ENCODE data around the gene FGD6. TPM values are rescaled to one million over a fixed set of nuclear protein-coding genes. Genes with fewer than 3 reads are reported as not detected.
A peak's percentile ranks its signal among the peaks of the same experiment; 100 is the strongest.

Gene FGD6
- polyA plus RNA-seq, 6 donors from 2014 or later: 0.05 to 0.81 (median 0.61) TPM; not detected in 2

GRCh38 chr12:95085612-95086011, 131.7 kb downstream of the FGD6 start:
- no peak for ATAC-seq (ENCODE audit: low read depth in 2 of 2)
- Mint-ChIP-seq H3K27ac (no peak overlapping the region), H3K36me3 (no peaks in the 10 kb centered on the region), H3K27me3 (no peaks in the 10 kb centered on the region), H3K9me3 (no peaks in the 10 kb centered on the region), H3K4me1 (peaks cover 0 to 6% (median 4%) of the 10 kb centered on the region in 3 donors), H3K4me3 (no peak overlapping the region)
- DNase-seq: no peak

GRCh38 chr12:95083938-95084337, 133.3 kb downstream of the FGD6 start:
- H3K27me3 Mint-ChIP-seq: no peaks in the 10 kb centered on the region
- no peaks in the 10 kb centered on the region for H3K36me3 Mint-ChIP-seq
- no peak for ATAC-seq (ENCODE audit: low read depth in 2 of 2)
- no peak for DNase-seq
- H3K4me3 Mint-ChIP-seq: no peak overlapping the region
- H3K27ac Mint-ChIP-seq: no peak overlapping the region
- H3K4me1 Mint-ChIP-seq: peaks cover 0 to 6% (median 4%) of the 10 kb centered on the region in 3 donors
- H3K9me3 Mint-ChIP-seq: no peaks in the 10 kb centered on the region

GRCh38 chr12:95083471-95083870, 133.8 kb downstream of the FGD6 start:
- no peak overlapping the region for H3K27ac Mint-ChIP-seq
- H3K4me1 Mint-ChIP-seq: peaks cover 0 to 4% (median 4%) of the 10 kb centered on the region in 3 donors
- H3K27me3 Mint-ChIP-seq: no peaks in the 10 kb centered on the region
- ATAC-seq (ENCODE audit: low read depth in 2 of 2) (no peak), DNase-seq (no peak)
- no peaks in the 10 kb centered on the region for H3K36me3 Mint-ChIP-seq
- no peaks in the 10 kb centered on the region for H3K9me3 Mint-ChIP-seq
- no peak overlapping the region for H3K4me3 Mint-ChIP-seq

- no peak overlapping the region for H3K4me3 Mint-ChIP-seq
- peaks cover 0 to 6% (median 4%) of the 10 kb centered on the region in 3 donors for H3K4me1 Mint-ChIP-seq
- peak overlapping the region in 3 of 6 donors; percentile 0 for H3K27ac Mint-ChIP-seq
- no peaks in the 10 kb centered on the region for H3K27me3 Mint-ChIP-seq
- ATAC-seq (ENCODE audit: low read depth in 2 of 2) (no peak), DNase-seq (no peak)
- no peaks in the 10 kb centered on the region for H3K9me3 Mint-ChIP-seq
- no peaks in the 10 kb centered on the region for H3K36me3 Mint-ChIP-seq
Measured at GRCh38 chr12:95077341-95077740, 139.9 kb downstream of the FGD6 start.

GRCh38 chr12:95074766-95075165, 142.5 kb downstream of the FGD6 start:
- H3K4me1 Mint-ChIP-seq: peaks cover 5 to 25% (median 9%) of the 10 kb centered on the region in 3 donors
- DNase-seq (no peak), ATAC-seq (ENCODE audit: low read depth in 2 of 2) (no peak)
- H3K4me3 Mint-ChIP-seq: no peak overlapping the region
- H3K36me3 Mint-ChIP-seq: no peaks in the 10 kb centered on the region
- no peaks in the 10 kb centered on the region for H3K9me3 Mint-ChIP-seq
- no peak overlapping the region for H3K27ac Mint-ChIP-seq
- no peaks in the 10 kb centered on the region for H3K27me3 Mint-ChIP-seq

- no peaks in the 10 kb centered on the region for H3K27me3 Mint-ChIP-seq
- no peak for ATAC-seq (ENCODE audit: low read depth in 2 of 2)
- peak overlapping the region; percentile 93 to 99 (median 96) for H3K4me3 Mint-ChIP-seq
Measured at GRCh38 chr12:95073698-95074520, 143.4 kb downstream of the FGD6 start.

GRCh38 chr12:95072900-95073697, 144.2 kb downstream of the FGD6 start, which contains the start of gene NR2C1:
TSS of gene NR2C1 (minus strand) at chr12:95073618. CDS start at chr12:95067384, 6,234 bp downstream.
- peak within 1 kb of the TSS; percentile 87 to 98 (median 96) for H3K27ac Mint-ChIP-seq
- H3K9me3 Mint-ChIP-seq: no peaks in the 10 kb centered on the region
- DNase-seq (peak; percentile 91), ATAC-seq (ENCODE audit: low read depth in 2 of 2) (peak; percentile 95 to 96)
- peaks cover 5 to 28% (median 13%) of the 10 kb centered on the region in 3 donors for H3K4me1 Mint-ChIP-seq
- no peaks in the 10 kb centered on the region for H3K36me3 Mint-ChIP-seq
- H3K27me3 Mint-ChIP-seq: no peaks in the 10 kb centered on the region
- peak within 1 kb of the TSS; percentile 93 to 99 (median 96) for H3K4me3 Mint-ChIP-seq

More at GRCh38 chr12:95073698-95074520, 143.4 kb downstream of the FGD6 start:
- no peaks in the 10 kb centered on the region for H3K9me3 Mint-ChIP-seq
- H3K27ac Mint-ChIP-seq: peak overlapping the region; percentile 87 to 98 (median 96)
- no peaks in the 10 kb centered on the region for H3K36me3 Mint-ChIP-seq
- H3K4me1 Mint-ChIP-seq: peaks cover 5 to 28% (median 13%) of the 10 kb centered on the region in 3 donors
- DNase-seq: no peak

GRCh38 chr12:95070378-95070777, 146.9 kb downstream of the FGD6 start:
- ATAC-seq (ENCODE audit: low read depth in 2 of 2) (no peak), DNase-seq (no peak)
- H3K9me3 Mint-ChIP-seq: no peaks in the 10 kb centered on the region
- no peak overlapping the region for H3K27ac Mint-ChIP-seq
- H3K36me3 Mint-ChIP-seq: peaks cover 8 to 11% of the 10 kb centered on the region in 2 donors
- H3K4me3 Mint-ChIP-seq: peak overlapping the region in 4 of 8 donors; percentile 29 to 64 (median 43)
- H3K27me3 Mint-ChIP-seq: no peaks in the 10 kb centered on the region
- H3K4me1 Mint-ChIP-seq: peaks cover 5 to 28% (median 13%) of the 10 kb centered on the region in 3 donors

GRCh38 chr12:95066091-95066855, 151.0 kb downstream of the FGD6 start:
- H3K27me3 Mint-ChIP-seq: no peaks in the 10 kb centered on the region
- peaks cover 13 to 21% of the 10 kb centered on the region in 2 donors for H3K36me3 Mint-ChIP-seq
- no peak for DNase-seq
- no peaks in the 10 kb centered on the region for H3K9me3 Mint-ChIP-seq
- no peak for ATAC-seq (ENCODE audit: low read depth in 2 of 2)
- H3K4me3 Mint-ChIP-seq: no peak overlapping the region
- H3K4me1 Mint-ChIP-seq: peaks cover 5 to 14% (median 12%) of the 10 kb centered on the region in 3 donors
- H3K27ac Mint-ChIP-seq: no peak overlapping the region

- ATAC-seq (ENCODE audit: low read depth in 2 of 2): no peak
- Mint-ChIP-seq H3K4me3 (no peak overlapping the region), H3K4me1 (peaks cover 0 to 5% (median 0%) of the 10 kb centered on the region in 3 donors), H3K27me3 (no peaks in the 10 kb centered on the region), H3K36me3 (peaks cover 9 to 11% of the 10 kb centered on the region in 2 donors), H3K27ac (no peak overlapping the region), H3K9me3 (no peaks in the 10 kb centered on the region)
- DNase-seq: no peak
Measured at GRCh38 chr12:95060951-95061350, 156.3 kb downstream of the FGD6 start.

GRCh38 chr12:95059984-95060383, 157.3 kb downstream of the FGD6 start:
- Mint-ChIP-seq H3K27ac (no peak overlapping the region), H3K36me3 (peaks cover 9 to 15% of the 10 kb centered on the region in 2 donors), H3K4me1 (peaks cover 0 to 5% (median 0%) of the 10 kb centered on the region in 3 donors), H3K9me3 (no peaks in the 10 kb centered on the region), H3K27me3 (no peaks in the 10 kb centered on the region), H3K4me3 (no peak overlapping the region)
- ATAC-seq (ENCODE audit: low read depth in 2 of 2) (no peak), DNase-seq (no peak)

GRCh38 chr12:95057424-95057823, 159.8 kb downstream of the FGD6 start:
- H3K27me3 Mint-ChIP-seq: no peaks in the 10 kb centered on the region
- H3K9me3 Mint-ChIP-seq: no peaks in the 10 kb centered on the region
- DNase-seq (no peak), ATAC-seq (ENCODE audit: low read depth in 2 of 2) (no peak)
- no peaks in the 10 kb centered on the region for H3K4me1 Mint-ChIP-seq
- no peak overlapping the region for H3K27ac Mint-ChIP-seq
- H3K4me3 Mint-ChIP-seq: no peak overlapping the region
- peaks cover 0 to 14% of the 10 kb centered on the region in 2 donors for H3K36me3 Mint-ChIP-seq

GRCh38 chr12:95055057-95055456, 162.2 kb downstream of the FGD6 start:
- Mint-ChIP-seq H3K9me3 (no peaks in the 10 kb centered on the region), H3K36me3 (peaks cover 0 to 23% of the 10 kb centered on the region in 2 donors), H3K27ac (no peak overlapping the region), H3K4me1 (no peaks in the 10 kb centered on the region), H3K4me3 (no peak overlapping the region), H3K27me3 (no peaks in the 10 kb centered on the region)
- no peak for ATAC-seq (ENCODE audit: low read depth in 2 of 2)
- no peak for DNase-seq

Measured in naive B cell (primary cell).